Spleen (tissue), 7 donors: ENCODE measurements around the gene PRR7.

Source experiments
- CTCF ChIP-seq, 11 experiments: fragments of 200-600 bp in 7 of 11; fragments of 450-650 bp in 4 of 11; sonication (generic) in 4 of 11; IDR thresholded peaks in 8 of 11; conservative IDR thresholded peaks in 3 of 11; 1 replicate in 7 of 11; 2 replicates in 4 of 11; pipeline versions ENCODE4 v1.4.0 to v1.8.0; 2016 to 2021; ENCODE audit warnings: antibody characterized with exemption in 11 of 11, inconsistent platforms in 4 of 11, mild to moderate bottlenecking in 1 of 11
- POLR2A ChIP-seq, 3 donors: fragments of 450-650 bp; IDR thresholded peaks; one replicate each; pipeline ENCODE4 v1.5.1; 2017; ENCODE audit warnings: antibody characterized with exemption in 3 of 3, mild to moderate bottlenecking in 1 of 3
- POLR2AphosphoS5 ChIP-seq, 3 donors: sonication (generic); formaldehyde crosslinking; IDR thresholded peaks; one replicate each; pipeline ENCODE4 v1.5.1; 2017; ENCODE audit warnings: antibody characterized with exemption in 3 of 3
- donor health status: DM: no; HTN: no; CAD: no; lungs with moderate emphysema.
- donor health status: DM: no; HTN: no; CAD: no.
- donor health status: DM: no; HTN: no; CAD: no.

- TF ChIP-seq POLR2A (IDR thresholded peaks at IDR 0.05) (no peak), POLR2AphosphoS5 (IDR thresholded peaks at IDR 0.05) (peak in 1 of 3 donors; percentile 20), CTCF (IDR thresholded peaks at IDR 0.05 in 8 of 11, conservative IDR thresholded peaks at IDR 0.05 in 3 of 11) (no peak)
Measured at GRCh38 chr5:177419046-177419445, 27.6 kb upstream of the PRR7 start.
